ENCODE data around the gene ICAM2.
"Not testable (repeated sequence)": the region's sequence is repeated elsewhere in the genome, so short reads cannot be mapped to it uniquely, and the experiment has no call there.

Gene ICAM2

DNA sequence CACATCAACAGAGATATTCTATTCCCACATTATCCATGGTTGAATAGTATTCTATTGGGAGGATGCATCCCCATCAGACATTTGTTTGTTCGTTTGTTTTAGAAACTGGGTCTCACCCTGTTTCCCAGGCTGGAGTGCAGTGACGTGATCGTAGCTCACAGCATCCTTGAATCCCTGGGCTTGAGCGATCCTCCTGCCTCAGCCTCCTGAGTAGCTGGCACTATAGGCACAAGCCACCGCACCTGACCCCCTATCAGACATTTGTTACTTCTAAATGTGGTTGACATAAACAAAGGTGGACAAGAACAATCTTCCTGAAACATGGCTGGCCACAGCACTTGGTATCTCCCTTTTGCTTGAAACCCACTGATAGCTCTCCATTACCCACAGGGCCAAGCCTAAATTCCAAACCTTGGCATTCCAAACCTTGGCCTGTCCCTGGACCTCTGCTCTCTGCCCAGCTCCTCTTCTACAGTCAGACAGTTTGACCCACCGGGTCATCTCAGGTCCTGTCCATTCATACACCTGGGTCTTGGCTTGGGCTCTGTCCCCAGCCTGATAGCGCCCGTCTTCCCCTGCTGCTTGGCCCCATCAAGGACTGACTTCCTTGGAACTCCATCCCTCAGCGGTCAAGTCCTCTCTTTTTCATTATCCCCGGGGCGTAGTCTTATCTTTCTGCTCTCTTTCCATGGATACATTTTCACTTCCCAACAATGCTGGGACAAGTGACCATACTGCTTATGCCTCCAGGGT is 23.8 kb downstream of the ICAM2 start:
- DNase-seq, result no peak

- DNase-seq, result no peak
Observed at GRCh38 chr17:63995626-63996025, 24.8 kb downstream of the ICAM2 start.

- no peak for DNase-seq
Observed at GRCh38 chr17:63993368-63993985, 27.0 kb downstream of the ICAM2 start.

GRCh38 chr17:63991611-63992010 is 28.8 kb downstream of the ICAM2 start:
- no peak for DNase-seq

DNA sequence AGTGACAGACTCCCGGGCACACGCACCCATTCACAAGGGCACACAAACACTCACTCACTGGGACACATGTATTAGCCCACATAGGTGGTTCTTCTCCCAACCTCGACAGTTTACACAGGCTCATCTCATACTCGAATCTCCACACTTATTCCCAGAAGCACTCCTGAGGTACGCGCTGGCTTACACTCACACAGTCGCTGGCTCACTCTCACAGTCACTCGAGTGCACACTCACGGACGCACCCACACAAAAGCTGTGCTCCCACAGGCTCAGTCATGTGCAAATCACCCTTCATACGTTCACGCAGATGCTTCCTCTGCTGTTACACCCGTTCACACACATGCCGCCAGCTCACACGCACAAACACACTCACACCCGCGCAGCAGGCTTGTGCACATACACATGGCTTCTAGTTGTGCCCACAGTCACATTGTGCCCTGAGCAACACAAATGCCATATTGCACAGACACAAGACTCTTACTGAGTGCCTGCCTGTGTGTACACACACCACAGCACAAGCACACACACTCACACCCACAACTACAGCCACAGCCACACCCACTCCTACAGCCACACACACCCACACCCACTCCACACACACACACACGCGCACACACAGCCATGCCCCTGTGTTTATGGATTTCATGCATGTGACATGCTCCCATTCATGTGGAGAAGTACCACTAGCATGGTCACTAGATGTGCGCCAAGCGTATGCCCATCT is 30.6 kb downstream of the ICAM2 start:
- DNase-seq, result no peak

DNA sequence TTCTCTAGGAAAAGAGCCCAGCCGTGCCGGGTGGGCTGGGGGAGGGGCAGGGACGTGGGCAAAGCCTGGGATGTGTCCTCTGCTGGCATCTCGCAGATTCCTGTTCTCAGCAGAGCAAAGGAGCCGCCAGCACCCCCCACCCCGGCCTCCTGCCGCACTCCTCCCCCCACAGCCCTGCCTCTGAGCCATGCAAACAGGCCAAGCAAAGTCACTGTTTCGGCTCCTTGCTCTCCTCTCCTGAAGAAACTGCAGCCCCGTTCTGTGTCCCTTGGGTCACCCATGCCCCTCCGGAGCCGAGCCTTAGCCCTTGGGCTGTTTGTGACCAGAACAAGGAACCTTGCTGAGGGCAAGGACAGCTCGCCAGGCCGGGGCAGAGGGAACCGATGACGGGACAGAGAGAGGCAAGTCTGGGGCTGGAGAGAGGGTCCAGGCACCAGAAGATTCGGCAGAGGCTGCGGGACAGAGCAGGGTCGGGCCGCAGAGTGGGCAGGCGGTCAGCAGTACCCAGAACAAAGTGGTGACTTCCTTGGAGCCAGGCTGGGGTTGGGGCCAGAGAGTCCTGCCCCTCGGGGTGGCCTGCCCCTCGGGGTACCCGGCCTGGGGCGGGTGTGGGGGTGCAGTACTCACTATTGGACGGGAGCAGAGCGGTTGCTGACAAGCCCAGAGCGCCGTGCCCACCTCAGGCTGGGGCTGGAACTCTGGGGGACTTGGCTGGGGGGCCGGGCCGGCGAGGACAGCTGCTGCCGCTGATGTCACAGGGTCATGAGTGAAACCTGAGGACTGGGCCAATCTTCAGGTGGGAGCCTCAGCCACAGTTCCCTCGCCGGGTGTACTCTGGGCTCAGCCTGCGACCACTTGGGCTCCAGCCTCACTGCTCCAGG is 31.5 kb downstream of the ICAM2 start:
- DNase-seq, result no peak

DNA sequence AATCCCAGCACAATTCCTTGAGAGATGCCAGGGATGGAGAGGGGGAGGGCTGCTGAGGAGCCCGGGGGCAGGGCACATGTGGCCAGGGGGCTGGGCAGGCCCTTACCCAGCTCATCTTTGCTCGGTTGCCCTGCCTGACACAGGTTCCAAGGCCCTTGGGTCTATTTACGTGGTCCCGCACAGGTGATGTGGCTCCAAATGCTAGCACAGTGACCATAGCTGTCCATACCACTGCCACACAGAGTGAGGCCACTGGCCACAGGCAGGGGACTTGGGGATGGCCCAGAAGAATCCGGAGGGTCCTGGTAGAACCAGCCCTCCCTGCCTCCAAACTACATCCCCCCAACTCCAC is 32.3 kb downstream of the ICAM2 start:
- DNase-seq, result no peak

DNA sequence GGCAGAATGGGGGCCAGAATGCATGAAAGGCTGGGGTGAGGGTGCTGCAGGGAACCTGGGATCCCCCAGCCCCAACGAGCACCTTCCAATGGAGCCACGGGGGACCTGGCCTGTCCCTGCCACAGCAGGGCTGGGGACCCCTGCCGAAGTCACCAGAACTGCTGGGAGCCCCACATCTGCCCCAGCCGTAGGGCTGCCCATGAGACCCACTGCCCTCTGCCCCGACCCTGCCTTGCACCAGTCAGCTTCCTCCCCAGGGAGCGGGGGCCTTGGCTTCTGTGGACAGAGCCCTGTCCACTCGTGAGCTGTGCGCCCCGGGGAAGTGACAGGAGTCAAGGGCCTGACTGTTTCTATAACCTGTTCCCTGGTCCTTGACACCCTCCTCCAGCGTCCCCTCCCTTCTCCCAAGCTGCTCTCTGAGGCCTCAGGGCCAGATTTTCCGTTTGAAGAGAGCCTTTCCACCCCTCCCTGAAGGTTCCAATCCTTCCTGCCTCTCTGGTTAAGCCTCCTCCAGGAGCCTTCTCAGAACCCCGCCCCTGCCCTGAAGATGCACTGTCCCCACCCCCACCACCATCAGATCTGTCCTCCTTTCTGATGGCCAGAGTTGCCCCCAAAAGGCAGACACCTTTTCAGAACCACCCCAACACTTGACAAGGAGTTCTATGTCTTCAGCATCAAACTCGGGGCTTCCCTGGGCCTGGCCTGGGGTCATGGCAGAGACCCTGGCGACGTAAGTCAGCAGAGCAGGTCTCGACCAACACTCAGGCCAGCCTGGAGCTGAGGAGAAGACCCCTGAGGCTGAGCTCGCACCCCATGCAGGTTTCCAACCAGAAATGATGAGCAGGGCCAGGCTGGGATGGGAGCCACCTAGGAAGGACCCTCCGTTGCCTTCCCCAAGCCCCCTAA is 33.0 kb downstream of the ICAM2 start:
- no peak for DNase-seq

- no peak for DNase-seq
Observed at GRCh38 chr17:63986821-63987220, 33.6 kb downstream of the ICAM2 start.

DNA sequence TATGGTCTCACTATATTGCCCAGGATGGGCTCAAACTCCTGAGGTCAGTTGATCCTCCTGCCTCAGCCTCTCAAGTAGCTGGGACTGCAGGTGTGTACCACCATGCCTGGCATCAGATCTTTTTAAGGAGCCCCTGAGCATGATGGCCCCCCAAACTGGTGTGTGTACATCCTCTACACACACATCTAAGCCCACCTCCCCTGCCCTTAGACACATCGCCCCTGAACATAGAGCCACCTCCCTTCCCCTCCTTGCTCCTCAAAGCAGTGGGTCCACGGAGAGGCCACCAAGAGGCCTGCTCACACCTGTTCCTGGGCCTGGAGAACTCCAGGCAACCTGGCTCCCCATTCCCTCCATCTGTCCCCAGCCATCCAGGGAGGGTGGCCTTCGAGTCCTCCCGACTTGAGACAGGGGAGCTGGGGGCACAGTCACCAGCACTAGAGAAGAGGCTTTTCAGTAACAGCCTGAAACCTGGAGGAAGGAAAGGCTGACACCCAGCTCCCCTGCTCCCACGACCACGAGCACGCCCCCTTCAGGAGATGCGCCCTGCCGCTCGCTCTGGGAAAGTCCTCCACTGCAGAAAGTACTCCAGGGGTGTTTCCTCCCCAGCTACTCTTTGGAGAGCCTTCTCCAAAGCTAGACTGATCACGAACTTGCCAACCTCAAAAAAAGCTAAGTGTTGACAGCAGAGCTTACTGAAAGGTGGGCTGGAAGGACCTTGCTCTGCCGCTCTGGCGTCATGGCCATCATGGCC is 34.9 kb downstream of the ICAM2 start:
- no peak for DNase-seq

DNA sequence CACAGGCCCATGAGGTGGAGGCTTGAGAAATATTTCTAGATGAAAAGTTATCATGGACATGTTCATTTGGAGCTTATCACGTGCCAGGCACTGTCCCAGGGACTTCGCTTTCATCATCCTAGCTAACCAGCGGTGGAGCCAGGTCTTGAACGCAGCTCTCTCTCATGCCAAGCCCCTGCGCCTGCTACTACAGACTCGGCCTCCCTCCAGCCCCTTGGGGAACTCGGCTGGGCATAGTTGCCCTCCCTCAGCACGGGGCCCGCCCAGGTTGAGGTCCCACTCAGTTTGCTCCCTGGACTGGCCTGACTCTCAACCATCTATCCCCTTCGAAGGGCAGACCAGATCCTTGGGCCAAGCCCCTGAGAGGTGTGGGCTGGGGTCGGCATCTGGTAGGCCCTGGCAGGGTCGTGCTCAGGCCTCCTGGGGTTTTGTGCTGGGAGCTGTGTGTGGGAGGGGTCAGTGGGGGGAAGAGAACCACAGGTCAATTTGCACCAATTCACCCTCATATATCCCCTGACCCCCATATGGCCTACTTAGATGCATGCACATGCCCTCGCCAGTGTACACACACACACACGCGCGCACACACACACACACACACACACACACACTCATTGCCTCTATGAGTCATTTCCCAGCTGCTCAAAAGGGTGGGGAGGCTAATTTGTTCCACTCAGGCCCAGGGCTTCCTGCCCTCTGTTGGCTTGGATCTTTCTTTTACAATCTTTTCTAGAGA is 35.6 kb downstream of the ICAM2 start:
- no peak for DNase-seq

DNA sequence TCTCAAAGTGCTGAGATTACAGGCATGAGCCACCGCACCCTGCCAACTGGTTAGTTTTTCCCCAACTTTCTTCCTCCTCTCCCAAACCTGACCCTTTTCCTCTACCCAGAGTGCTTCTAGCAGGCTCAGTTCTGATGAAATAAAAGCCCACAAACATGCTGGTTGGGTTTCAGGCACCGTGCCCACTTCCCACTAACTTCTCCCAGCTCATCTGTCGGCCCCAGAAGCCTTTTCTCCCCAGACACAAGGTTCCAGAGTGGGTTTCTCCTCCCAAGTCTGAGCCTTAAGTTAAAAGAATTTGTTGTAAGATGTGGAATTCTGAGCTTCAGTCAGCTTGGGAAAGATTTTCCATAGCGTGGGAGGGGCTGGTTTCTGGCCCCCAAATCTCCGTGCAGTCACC is 36.2 kb downstream of the ICAM2 start:
- no peak for DNase-seq

- DNase-seq, result no peak
Observed at GRCh38 chr17:63983320-63983719, 37.1 kb downstream of the ICAM2 start.

GRCh38 chr17:63982641-63983040 is 37.8 kb downstream of the ICAM2 start:
- DNase-seq, result not testable (repeated sequence)

DNA sequence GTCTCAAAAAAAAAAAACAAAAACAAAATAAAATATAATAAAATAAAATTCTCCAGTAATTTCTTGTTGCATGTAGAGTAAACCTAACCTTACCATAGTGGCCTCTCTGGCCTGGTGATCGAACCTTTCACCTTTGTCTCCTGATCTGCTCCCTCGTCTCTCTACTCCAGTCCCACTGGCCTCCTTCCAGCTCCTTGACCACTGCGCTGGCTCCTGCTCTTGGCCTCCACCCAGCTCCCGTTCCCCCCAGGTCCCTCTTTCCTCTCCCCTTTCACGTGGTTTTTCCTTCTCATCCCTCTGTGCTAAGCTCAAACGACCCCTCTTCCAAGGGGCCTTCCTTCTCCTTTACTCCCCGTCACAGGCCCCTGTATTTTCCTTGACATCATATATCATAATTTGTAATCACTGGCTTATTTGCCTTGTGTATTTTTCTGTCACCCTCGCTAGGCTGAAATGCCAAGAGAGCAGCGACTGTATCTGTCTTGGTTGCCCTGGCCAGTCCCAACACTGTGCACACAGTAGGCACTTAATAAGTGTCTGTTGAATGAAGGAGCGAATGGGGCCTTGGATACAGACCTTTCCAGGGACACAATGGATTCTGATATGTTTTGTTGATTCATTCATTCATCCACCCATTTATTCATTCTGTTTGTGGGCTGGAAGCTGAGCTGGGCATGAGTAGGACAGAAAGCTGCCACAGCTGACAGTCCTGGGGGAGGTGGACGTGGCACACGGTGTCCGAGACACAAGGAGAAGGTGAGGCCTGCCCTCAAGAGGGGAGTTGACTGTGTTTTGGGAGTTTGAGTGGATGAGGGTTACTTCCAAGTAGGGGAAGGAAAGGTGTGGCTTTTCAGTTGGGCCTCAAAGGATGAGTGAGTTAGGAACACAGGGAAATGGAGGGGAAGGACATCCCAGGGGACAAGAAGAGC is 41.9 kb downstream of the ICAM2 start:
- no peak for DNase-seq

DNA sequence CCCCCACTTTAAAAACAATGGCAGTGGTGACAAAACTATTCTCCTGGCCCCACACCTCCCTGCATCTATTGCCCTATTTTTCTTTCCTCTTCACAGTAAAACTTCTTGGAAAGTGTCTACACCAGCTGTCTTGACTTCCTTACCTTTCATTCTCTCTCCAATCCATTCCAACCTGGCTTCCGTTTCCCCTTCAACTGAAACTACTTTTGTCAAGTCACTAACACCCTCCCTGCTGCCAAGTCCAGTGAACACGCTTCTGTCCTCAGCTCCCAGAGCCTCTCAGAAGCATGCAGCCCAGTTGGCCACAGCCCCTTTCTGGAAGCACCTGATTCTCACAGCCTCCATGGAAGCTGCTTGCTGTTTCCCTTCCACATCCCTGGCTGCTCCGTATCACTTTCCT is 43.7 kb downstream of the ICAM2 start:
- DNase-seq, result no peak

DNA sequence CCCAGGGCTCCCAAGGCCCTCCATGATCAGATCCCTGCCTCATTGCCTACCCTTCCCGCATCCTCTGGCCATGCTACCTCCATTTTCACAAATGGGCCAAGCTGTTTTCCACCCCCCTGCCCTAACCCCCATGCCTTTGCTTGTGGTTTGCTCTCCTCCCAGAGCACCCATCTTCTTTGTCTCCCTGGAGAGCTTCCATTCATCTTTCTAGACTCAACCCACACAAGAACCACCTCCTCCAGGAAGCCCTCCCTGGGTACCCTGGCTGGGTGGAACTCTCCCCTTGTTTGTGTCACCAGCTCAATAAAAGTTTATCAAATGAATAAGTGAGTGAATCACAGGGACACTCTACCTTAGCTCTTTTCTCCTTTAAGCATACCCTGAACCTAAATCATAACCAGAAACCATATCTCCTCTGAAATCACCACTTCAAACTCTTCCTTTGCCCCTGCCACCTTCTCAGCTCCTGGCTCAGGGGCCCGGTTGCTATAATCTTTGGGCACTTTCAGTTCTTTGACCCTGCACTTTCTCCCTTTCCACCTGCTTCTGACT is 44.8 kb downstream of the ICAM2 start:
- DNase-seq, result no peak

- no peak for DNase-seq
Observed at GRCh38 chr17:63974594-63975192, 45.7 kb downstream of the ICAM2 start.

Measured in NCI-H1436 (cell line).